ENCODE results near the gene PPARD. TPM values are rescaled to one million over a fixed set of nuclear protein-coding genes. Genes with fewer than 3 reads are reported as not detected.
"Not testable (repeated sequence)": the region's sequence is repeated elsewhere in the genome, so short reads cannot be mapped to it uniquely, and the experiment has no call there.

Gene PPARD
- total and polyA plus RNA-seq, 2 of the 13 experiments (the other 11 are each of a cell fraction or from before 2014, with no cell fraction given), result 6.1 to 13.3 TPM

- POLR2A ChIA-PET, result interaction anchor here (1.0 kb wide), 1 partner anchor 10 kb away, joined by 3 read pairs; no protein-coding TSS in a partner anchor
- in situ Hi-C loops (cut with HindIII; ENCODE audit: extremely low pct_ligation_motif_present, low pct_unique_long_range_greater_than_20kb); BruUV-seq (replicated peaks): not testable (repeated sequence)
Measured at GRCh38 chr6:35438378-35439065, 96.2 kb downstream of the PPARD start.

GRCh38 chr6:35439308-35439707 is 97.0 kb downstream of the PPARD start:
- H3K9me3 ChIP-seq (ENCODE audit: low read length), result no peaks in the 10 kb centered on the region
- H3K4me3 ChIP-seq (replicated peaks in 1 of 3; ENCODE audit: insufficient read depth in 1 of 3, low read depth in 2 of 3, low read length in 3 of 3), result no peak overlapping the region
- intact Hi-C loops (cut with micrococcal nuclease; ENCODE audit: unreplicated experiment), result no loop called here
- DNase-seq (ENCODE audit: low spot score) (no peak), ATAC-seq (peak; percentile 15; the same call in 1 of the 3 replicates), FAIRE-seq (no peak)
- no peak overlapping the region for H3K4me2 ChIP-seq (ENCODE audit: low read depth, low read length)
- TF ChIP-seq STAG1 (CRISPR knock-in tag; IDR thresholded peaks at IDR 0.05) (peak; percentile 12; the same call in 1 of the 2 replicates), ATF7 (IDR thresholded peaks at IDR 0.05) (no peak), ATF7 (CRISPR knock-in tag; IDR thresholded peaks at IDR 0.05) (no peak)
- H3K79me2 ChIP-seq (ENCODE audit: insufficient read depth, low read length), result no peaks in the 10 kb centered on the region
- BruUV-seq (replicated peaks), result no TSS peak
- CTCF ChIA-PET (ENCODE audit: low intra/inter-chr PET ratio, low total read pairs), result no interaction called here
- no peaks in the 10 kb centered on the region for H3K36me3 ChIP-seq (replicated peaks in 1 of 2; ENCODE audit: control insufficient read depth in 1 of 2, insufficient read depth in 2 of 2, low read length in 2 of 2)
- no peak overlapping the region for H2AFZ ChIP-seq (ENCODE audit: low read length)
- POLR2A ChIA-PET, result no interaction called here
- in situ Hi-C loops (cut with HindIII; ENCODE audit: extremely low pct_ligation_motif_present, low pct_unique_long_range_greater_than_20kb), result no loop called here
- H3K4me1 ChIP-seq (ENCODE audit: insufficient read depth, low read length), result peaks cover 50% of the 10 kb centered on the region
- WGBS (ENCODE audit: low lambda C conversion rate), result 0% methylated on average over 2 of the region's 3 CpGs
- H3K27me3 ChIP-seq (ENCODE audit: control insufficient read depth in 1 of 2, insufficient read depth in 2 of 2, low read length in 2 of 2), result peaks cover 2 to 15% of the 10 kb centered on the region in 2 experiments; a peak in 2 of 5 replicates
- H4K20me1 ChIP-seq (ENCODE audit: insufficient read depth, low read length), result no peaks in the 10 kb centered on the region
- H3K27ac ChIP-seq (ENCODE audit: extremely low read length, insufficient read depth, low read length), result no peak overlapping the region
- no peak overlapping the region for H3K9ac ChIP-seq (ENCODE audit: insufficient read depth, low read depth, low read length)

More at GRCh38 chr6:35438378-35439065, 96.2 kb downstream of the PPARD start:
- H3K79me2 ChIP-seq (ENCODE audit: insufficient read depth, low read length); H4K20me1 ChIP-seq (ENCODE audit: insufficient read depth, low read length); H3K4me3 ChIP-seq (replicated peaks in 1 of 3; ENCODE audit: insufficient read depth in 1 of 3, low read depth in 2 of 3, low read length in 3 of 3); H2AFZ ChIP-seq (ENCODE audit: low read length); intact Hi-C loops (cut with micrococcal nuclease; ENCODE audit: unreplicated experiment); CTCF ChIA-PET (ENCODE audit: low intra/inter-chr PET ratio, low total read pairs); FAIRE-seq; H3K9me3 ChIP-seq (ENCODE audit: low read length); H3K27ac ChIP-seq (ENCODE audit: extremely low read length, insufficient read depth, low read length); ATAC-seq; H3K36me3 ChIP-seq (replicated peaks in 1 of 2; ENCODE audit: control insufficient read depth in 1 of 2, insufficient read depth in 2 of 2, low read length in 2 of 2); DNase-seq (ENCODE audit: low spot score); H3K9ac ChIP-seq (ENCODE audit: insufficient read depth, low read depth, low read length); H3K4me2 ChIP-seq (ENCODE audit: low read depth, low read length): not testable (repeated sequence)
- WGBS (ENCODE audit: low lambda C conversion rate), result 64% methylated on average over 7 of the region's 7 CpGs
- Histone ChIP-seq H3K4me1 (ENCODE audit: insufficient read depth, low read length) (peaks cover 50% of the 10 kb centered on the region), H3K27me3 (ENCODE audit: control insufficient read depth in 1 of 2, insufficient read depth in 2 of 2, low read length in 2 of 2) (peaks cover 2 to 16% of the 10 kb centered on the region in 2 experiments; a peak in 2 of 5 replicates)
- TF ChIP-seq ZNF121 (CRISPR knock-in tag; IDR thresholded peaks at IDR 0.05), result peak; percentile 56
- TF ChIP-seq ZNF770 (CRISPR knock-in tag; IDR thresholded peaks at IDR 0.05), result peak; percentile 75

Data from HepG2 (cell line).